GM23338 (cell line): ENCODE results near the gene EMSY. TPM values are rescaled to one million over a fixed set of nuclear protein-coding genes. Genes with fewer than 3 reads are reported as not detected.

Source experiments
- ATAC-seq: fragments of 200-7000 bp; cut with Tn5 transposase; 3 replicates; pipeline ENCODE4 v1.9.1; 2020
- DNase-seq: peaks from one replicate; pipeline ENCODE4 v3.0.0-alpha.2; 2015; ENCODE audit warnings: low spot score
- H2AFZ ChIP-seq: fragments of 200-600 bp; sonication (generic); 2 replicates; pipeline ENCODE4 v1.8.0; 2016; ENCODE audit warnings: antibody characterized with exemption, mild to moderate bottlenecking, moderate library complexity
- H3F3A ChIP-seq: fragments of 200-600 bp; sonication (generic); replicated peaks from 2 replicates; pipeline ENCODE4 v1.8.0; 2017; ENCODE audit warnings: antibody characterized with exemption, mixed run types, low read depth
- H3K27ac ChIP-seq: fragments of 200-600 bp; sonication (generic); 2 replicates; pipeline ENCODE4 v1.6.1; 2016; ENCODE audit warnings: low read depth
- H3K27me3 ChIP-seq: fragments of 200-600 bp; sonication (generic); 2 replicates; pipeline ENCODE4 v1.8.0; 2016; ENCODE audit warnings: mild to moderate bottlenecking, mixed run types, moderate library complexity; ENCODE audit not compliant: insufficient read depth
- H3K36me3 ChIP-seq: fragments of 200-600 bp; sonication (generic); 2 replicates; pipeline ENCODE4 v1.8.0; 2016; ENCODE audit warnings: mild to moderate bottlenecking; ENCODE audit not compliant: insufficient read depth
- H3K4me1 ChIP-seq: fragments of 200-600 bp; sonication (generic); 2 replicates; pipeline ENCODE4 v1.8.0; 2016; ENCODE audit warnings: mild to moderate bottlenecking, moderate library complexity; ENCODE audit not compliant: insufficient read depth
- H3K4me2 ChIP-seq: fragments of 200-600 bp; sonication (generic); 2 replicates; pipeline ENCODE4 v1.7.1; 2017; ENCODE audit warnings: mixed run types
- H3K4me3 ChIP-seq: fragments of 200-600 bp; sonication (generic); 2 replicates; pipeline ENCODE4 v1.6.1; 2016; ENCODE audit warnings: mixed run types
- H3K79me2 ChIP-seq: fragments of 200-600 bp; sonication (generic); replicated peaks from 2 replicates; pipeline ENCODE4 v1.8.0; 2017; ENCODE audit warnings: mild to moderate bottlenecking; ENCODE audit not compliant: insufficient read depth
- H3K9me2 ChIP-seq: fragments of 200-600 bp; sonication (generic); 2 replicates; pipeline ENCODE4 v1.8.0; 2017; ENCODE audit not compliant: insufficient read depth
- H4K20me1 ChIP-seq: fragments of 200-600 bp; sonication (generic); replicated peaks from 2 replicates; pipeline ENCODE4 v1.8.0; 2017; ENCODE audit warnings: mild to moderate bottlenecking; ENCODE audit not compliant: insufficient read depth
- H3K27ac Mint-ChIP-seq: 2 replicates; pipeline ENCODE4 v1.8.0; 2020; ENCODE audit warnings: inconsistent platforms, mild to moderate bottlenecking, moderate library complexity, mixed read lengths
- H3K27me3 Mint-ChIP-seq: 3 replicates; pipeline ENCODE4 v1.8.0; 2022; ENCODE audit warnings: low read depth, mild to moderate bottlenecking, moderate library complexity, mixed read lengths, inconsistent platforms; ENCODE audit not compliant: insufficient read depth, poor library complexity
- H3K36me3 Mint-ChIP-seq: 3 replicates; pipeline ENCODE4 v1.8.0; 2021; ENCODE audit warnings: low read depth, mild to moderate bottlenecking, inconsistent platforms, moderate library complexity, mixed read lengths
- H3K4me1 Mint-ChIP-seq: 3 replicates; pipeline ENCODE4 v1.8.0; 2020; ENCODE audit warnings: mild to moderate bottlenecking, inconsistent platforms, mixed read lengths
- H3K4me3 Mint-ChIP-seq: 3 replicates; pipeline ENCODE4 v1.8.0; 2021; ENCODE audit warnings: moderate library complexity, mild to moderate bottlenecking, inconsistent platforms, mixed read lengths
- H3K9me3 Mint-ChIP-seq: 3 replicates; pipeline ENCODE4 v1.8.0; 2020; ENCODE audit warnings: moderate library complexity, mild to moderate bottlenecking, inconsistent platforms, mixed read lengths
- CREB1 ChIP-seq: fragments of 250-450 bp; sonication (Bioruptor Pico); IDR thresholded peaks from 2 replicates; pipeline ENCODE4 v1.5.0; 2020; ENCODE audit warnings: low read depth, mild to moderate bottlenecking, moderate library complexity
- EZH2 ChIP-seq: fragments of 200-600 bp; sonication (generic); IDR thresholded peaks from one replicate; pipeline ENCODE4 v1.8.0; 2017; ENCODE audit warnings: antibody characterized with exemption, mild to moderate bottlenecking, low read depth; ENCODE audit not compliant: unreplicated experiment
- EZH2phosphoT487 ChIP-seq: fragments of 200-600 bp; sonication (generic); IDR thresholded peaks from one replicate; pipeline ENCODE4 v1.8.1; 2018; ENCODE audit warnings: antibody characterized with exemption; ENCODE audit not compliant: unreplicated experiment
- JUNB ChIP-seq: IDR thresholded peaks from one replicate; pipeline ENCODE4 v1.6.1; 2016; ENCODE audit warnings: antibody characterized with exemption; ENCODE audit not compliant: unreplicated experiment
- NANOG ChIP-seq: IDR thresholded peaks from 2 replicates; pipeline ENCODE4 v1.6.1; 2016; ENCODE audit warnings: antibody characterized with exemption, borderline replicate concordance
- POLR2AphosphoS5 ChIP-seq: IDR thresholded peaks from 2 replicates; pipeline ENCODE4 v1.6.1; 2016; ENCODE audit warnings: antibody characterized with exemption, low read depth
- STAT1 ChIP-seq: IDR thresholded peaks from one replicate; pipeline ENCODE4 v1.6.1; 2016; ENCODE audit warnings: antibody characterized with exemption; ENCODE audit not compliant: unreplicated experiment
- ZNF114 ChIP-seq: fragments of 250-450 bp; sonication (Bioruptor Pico); IDR thresholded peaks from 2 replicates; pipeline ENCODE4 v1.5.0; 2020; ENCODE audit warnings: mild to moderate bottlenecking, moderate library complexity
- ZNF331 ChIP-seq: fragments of 250-450 bp; sonication (Bioruptor Pico); IDR thresholded peaks from 2 replicates; pipeline ENCODE4 v1.5.0; 2020; ENCODE audit warnings: low read depth, mild to moderate bottlenecking, moderate library complexity
- polyA plus RNA-seq: library from polyadenylated mRNA; unstranded; fragments of >200 nt; fragmentation: Nextera tagmentation; extraction: Ambion mirVana; gene quantifications from 2 replicates; pipeline ENCODE4 v1.2.1, GENCODE V29; 2016
- total RNA-seq: library from RNA; depleted of rRNA; stranded (reverse); fragments of >200 nt; shearing (Covaris generic); gene quantifications from 2 replicates; pipeline ENCODE4 v1.2.3, GENCODE V29; 2014
- TF ChIP-seq, protein P1 (sequence below), 2 experiments: fragments of 200-600 bp in 1 of 2; sonication (generic) in 1 of 2; conservative IDR thresholded peaks; 2 replicates each; pipeline versions ENCODE4 v1.5.1 to v1.6.1; 2016 to 2017; ENCODE audit warnings: antibody characterized with exemption in 2 of 2, low read depth in 2 of 2, mild to moderate bottlenecking in 2 of 2, moderate library complexity in 1 of 2
- TF ChIP-seq, protein P2 (sequence below): IDR thresholded peaks from one replicate; pipeline ENCODE4 v1.6.1; 2018; ENCODE audit warnings: antibody characterized with exemption; ENCODE audit not compliant: unreplicated experiment
- TF ChIP-seq, protein P3 (sequence below): fragments of 250-450 bp; sonication (Bioruptor Pico); IDR thresholded peaks from 2 replicates; pipeline ENCODE4 v1.5.0; 2020; ENCODE audit warnings: mild to moderate bottlenecking, moderate library complexity
- TF ChIP-seq, protein P4 (sequence below): IDR thresholded peaks from 2 replicates; pipeline ENCODE4 v1.6.1; 2016; ENCODE audit warnings: antibody characterized with exemption

The EMSY gene
- total and polyA plus RNA-seq, 2 experiments from 2014 or later = 25.0 to 46.9 TPM

DNA sequence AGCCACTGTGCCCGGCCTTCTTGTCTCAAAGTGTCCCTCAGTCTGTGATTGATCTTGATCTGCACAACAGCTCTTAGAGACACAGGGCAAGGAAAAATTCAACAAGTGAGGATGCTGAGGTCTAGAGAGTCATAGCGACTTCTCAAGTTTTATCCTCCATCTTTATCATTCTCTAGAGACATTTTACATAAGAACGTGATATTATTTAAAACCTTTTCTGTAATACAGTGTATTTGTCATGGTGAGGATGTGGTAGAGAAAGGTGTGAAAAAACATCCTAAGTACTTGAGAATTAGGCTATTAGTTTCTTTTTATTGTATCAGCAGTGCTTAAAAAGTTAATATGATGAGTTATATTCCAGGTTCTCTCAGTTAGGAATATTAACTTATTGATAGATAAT lies 50.2 kb downstream of the EMSY start:
- DNase-seq = no peak
- TF ChIP-seq EZH2 (no peak), STAT1 (no peak), EZH2phosphoT487 (no peak), ZNF114 (CRISPR knock-in tag) (no peak), ZNF331 (no peak), POLR2AphosphoS5 (no peak), CREB1 (CRISPR knock-in tag) (no peak), JUNB (no peak), NANOG (no peak)
- TF ChIP-seq, protein P1, sequence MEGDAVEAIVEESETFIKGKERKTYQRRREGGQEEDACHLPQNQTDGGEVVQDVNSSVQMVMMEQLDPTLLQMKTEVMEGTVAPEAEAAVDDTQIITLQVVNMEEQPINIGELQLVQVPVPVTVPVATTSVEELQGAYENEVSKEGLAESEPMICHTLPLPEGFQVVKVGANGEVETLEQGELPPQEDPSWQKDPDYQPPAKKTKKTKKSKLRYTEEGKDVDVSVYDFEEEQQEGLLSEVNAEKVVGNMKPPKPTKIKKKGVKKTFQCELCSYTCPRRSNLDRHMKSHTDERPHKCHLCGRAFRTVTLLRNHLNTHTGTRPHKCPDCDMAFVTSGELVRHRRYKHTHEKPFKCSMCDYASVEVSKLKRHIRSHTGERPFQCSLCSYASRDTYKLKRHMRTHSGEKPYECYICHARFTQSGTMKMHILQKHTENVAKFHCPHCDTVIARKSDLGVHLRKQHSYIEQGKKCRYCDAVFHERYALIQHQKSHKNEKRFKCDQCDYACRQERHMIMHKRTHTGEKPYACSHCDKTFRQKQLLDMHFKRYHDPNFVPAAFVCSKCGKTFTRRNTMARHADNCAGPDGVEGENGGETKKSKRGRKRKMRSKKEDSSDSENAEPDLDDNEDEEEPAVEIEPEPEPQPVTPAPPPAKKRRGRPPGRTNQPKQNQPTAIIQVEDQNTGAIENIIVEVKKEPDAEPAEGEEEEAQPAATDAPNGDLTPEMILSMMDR (conservative IDR thresholded peaks at IDR 0.05; ENCODE audit: low read depth in 2 of 2) = no peak
- TF ChIP-seq, protein P2, sequence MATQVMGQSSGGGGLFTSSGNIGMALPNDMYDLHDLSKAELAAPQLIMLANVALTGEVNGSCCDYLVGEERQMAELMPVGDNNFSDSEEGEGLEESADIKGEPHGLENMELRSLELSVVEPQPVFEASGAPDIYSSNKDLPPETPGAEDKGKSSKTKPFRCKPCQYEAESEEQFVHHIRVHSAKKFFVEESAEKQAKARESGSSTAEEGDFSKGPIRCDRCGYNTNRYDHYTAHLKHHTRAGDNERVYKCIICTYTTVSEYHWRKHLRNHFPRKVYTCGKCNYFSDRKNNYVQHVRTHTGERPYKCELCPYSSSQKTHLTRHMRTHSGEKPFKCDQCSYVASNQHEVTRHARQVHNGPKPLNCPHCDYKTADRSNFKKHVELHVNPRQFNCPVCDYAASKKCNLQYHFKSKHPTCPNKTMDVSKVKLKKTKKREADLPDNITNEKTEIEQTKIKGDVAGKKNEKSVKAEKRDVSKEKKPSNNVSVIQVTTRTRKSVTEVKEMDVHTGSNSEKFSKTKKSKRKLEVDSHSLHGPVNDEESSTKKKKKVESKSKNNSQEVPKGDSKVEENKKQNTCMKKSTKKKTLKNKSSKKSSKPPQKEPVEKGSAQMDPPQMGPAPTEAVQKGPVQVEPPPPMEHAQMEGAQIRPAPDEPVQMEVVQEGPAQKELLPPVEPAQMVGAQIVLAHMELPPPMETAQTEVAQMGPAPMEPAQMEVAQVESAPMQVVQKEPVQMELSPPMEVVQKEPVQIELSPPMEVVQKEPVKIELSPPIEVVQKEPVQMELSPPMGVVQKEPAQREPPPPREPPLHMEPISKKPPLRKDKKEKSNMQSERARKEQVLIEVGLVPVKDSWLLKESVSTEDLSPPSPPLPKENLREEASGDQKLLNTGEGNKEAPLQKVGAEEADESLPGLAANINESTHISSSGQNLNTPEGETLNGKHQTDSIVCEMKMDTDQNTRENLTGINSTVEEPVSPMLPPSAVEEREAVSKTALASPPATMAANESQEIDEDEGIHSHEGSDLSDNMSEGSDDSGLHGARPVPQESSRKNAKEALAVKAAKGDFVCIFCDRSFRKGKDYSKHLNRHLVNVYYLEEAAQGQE = no peak
- TF ChIP-seq, protein P3, sequence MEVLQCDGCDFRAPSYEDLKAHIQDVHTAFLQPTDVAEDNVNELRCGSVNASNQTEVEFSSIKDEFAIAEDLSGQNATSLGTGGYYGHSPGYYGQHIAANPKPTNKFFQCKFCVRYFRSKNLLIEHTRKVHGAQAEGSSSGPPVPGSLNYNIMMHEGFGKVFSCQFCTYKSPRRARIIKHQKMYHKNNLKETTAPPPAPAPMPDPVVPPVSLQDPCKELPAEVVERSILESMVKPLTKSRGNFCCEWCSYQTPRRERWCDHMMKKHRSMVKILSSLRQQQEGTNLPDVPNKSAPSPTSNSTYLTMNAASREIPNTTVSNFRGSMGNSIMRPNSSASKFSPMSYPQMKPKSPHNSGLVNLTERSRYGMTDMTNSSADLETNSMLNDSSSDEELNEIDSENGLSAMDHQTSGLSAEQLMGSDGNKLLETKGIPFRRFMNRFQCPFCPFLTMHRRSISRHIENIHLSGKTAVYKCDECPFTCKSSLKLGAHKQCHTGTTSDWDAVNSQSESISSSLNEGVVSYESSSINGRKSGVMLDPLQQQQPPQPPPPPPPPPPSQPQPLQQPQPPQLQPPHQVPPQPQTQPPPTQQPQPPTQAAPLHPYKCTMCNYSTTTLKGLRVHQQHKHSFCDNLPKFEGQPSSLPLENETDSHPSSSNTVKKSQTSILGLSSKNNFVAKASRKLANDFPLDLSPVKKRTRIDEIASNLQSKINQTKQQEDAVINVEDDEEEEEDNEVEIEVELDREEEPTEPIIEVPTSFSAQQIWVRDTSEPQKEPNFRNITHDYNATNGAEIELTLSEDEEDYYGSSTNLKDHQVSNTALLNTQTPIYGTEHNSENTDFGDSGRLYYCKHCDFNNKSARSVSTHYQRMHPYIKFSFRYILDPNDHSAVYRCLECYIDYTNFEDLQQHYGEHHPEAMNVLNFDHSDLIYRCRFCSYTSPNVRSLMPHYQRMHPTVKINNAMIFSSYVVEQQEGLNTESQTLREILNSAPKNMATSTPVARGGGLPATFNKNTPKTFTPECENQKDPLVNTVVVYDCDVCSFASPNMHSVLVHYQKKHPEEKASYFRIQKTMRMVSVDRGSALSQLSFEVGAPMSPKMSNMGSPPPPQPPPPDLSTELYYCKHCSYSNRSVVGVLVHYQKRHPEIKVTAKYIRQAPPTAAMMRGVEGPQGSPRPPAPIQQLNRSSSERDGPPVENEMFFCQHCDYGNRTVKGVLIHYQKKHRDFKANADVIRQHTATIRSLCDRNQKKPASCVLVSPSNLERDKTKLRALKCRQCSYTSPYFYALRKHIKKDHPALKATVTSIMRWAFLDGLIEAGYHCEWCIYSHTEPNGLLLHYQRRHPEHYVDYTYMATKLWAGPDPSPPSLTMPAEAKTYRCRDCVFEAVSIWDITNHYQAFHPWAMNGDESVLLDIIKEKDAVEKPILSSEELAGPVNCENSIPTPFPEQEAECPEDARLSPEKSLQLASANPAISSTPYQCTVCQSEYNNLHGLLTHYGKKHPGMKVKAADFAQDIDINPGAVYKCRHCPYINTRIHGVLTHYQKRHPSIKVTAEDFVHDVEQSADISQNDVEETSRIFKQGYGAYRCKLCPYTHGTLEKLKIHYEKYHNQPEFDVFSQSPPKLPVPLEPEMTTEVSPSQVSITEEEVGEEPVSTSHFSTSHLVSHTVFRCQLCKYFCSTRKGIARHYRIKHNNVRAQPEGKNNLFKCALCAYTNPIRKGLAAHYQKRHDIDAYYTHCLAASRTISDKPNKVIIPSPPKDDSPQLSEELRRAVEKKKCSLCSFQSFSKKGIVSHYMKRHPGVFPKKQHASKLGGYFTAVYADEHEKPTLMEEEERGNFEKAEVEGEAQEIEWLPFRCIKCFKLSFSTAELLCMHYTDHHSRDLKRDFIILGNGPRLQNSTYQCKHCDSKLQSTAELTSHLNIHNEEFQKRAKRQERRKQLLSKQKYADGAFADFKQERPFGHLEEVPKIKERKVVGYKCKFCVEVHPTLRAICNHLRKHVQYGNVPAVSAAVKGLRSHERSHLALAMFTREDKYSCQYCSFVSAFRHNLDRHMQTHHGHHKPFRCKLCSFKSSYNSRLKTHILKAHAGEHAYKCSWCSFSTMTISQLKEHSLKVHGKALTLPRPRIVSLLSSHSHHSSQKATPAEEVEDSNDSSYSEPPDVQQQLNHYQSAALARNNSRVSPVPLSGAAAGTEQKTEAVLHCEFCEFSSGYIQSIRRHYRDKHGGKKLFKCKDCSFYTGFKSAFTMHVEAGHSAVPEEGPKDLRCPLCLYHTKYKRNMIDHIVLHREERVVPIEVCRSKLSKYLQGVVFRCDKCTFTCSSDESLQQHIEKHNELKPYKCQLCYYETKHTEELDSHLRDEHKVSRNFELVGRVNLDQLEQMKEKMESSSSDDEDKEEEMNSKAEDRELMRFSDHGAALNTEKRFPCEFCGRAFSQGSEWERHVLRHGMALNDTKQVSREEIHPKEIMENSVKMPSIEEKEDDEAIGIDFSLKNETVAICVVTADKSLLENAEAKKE (CRISPR knock-in tag) = no peak
- TF ChIP-seq, protein P4, sequence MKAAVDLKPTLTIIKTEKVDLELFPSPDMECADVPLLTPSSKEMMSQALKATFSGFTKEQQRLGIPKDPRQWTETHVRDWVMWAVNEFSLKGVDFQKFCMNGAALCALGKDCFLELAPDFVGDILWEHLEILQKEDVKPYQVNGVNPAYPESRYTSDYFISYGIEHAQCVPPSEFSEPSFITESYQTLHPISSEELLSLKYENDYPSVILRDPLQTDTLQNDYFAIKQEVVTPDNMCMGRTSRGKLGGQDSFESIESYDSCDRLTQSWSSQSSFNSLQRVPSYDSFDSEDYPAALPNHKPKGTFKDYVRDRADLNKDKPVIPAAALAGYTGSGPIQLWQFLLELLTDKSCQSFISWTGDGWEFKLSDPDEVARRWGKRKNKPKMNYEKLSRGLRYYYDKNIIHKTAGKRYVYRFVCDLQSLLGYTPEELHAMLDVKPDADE = no peak
- H3K9me2 ChIP-seq = no peaks in the 10 kb centered on the region

More for the DNA sequence above, 50.2 kb downstream of the EMSY start:
- ATAC-seq = no peak
- Mint-ChIP-seq H3K9me3 (no peaks in the 10 kb centered on the region), H3K4me1 (no peaks in the 10 kb centered on the region), H3K27me3 (no peaks in the 10 kb centered on the region), H3K27ac (no peak overlapping the region), H3K4me3 (no peak overlapping the region), H3K36me3 (peaks cover 39% of the 10 kb centered on the region)
- Histone ChIP-seq H3K4me2 (no peak overlapping the region), H3K36me3 (0 out of 2 replicates have a peak, but pooled peaks cover 4% of the 10 kb centered on the region), H3K27me3 (no peaks in the 10 kb centered on the region), H3K79me2 (peaks cover 18% of the 10 kb centered on the region; the same call in 1 of the 2 replicates), H2AFZ (no peak overlapping the region), H3F3A (no peaks in the 10 kb centered on the region), H4K20me1 (peaks cover 6% of the 10 kb centered on the region; the same call in 1 of the 2 replicates), H3K4me3 (no peak overlapping the region), H3K27ac (no peak overlapping the region), H3K4me1 (no peaks in the 10 kb centered on the region)
